NB4 (cell line): ENCODE results near the gene FBXO2.
"Not testable (repeated sequence)": the region's sequence is repeated elsewhere in the genome, so short reads cannot be mapped to it uniquely, and the experiment has no call there.

Experiments
- POLR2A ChIP-seq: IDR thresholded peaks from 2 replicates; pipeline ENCODE4 v1.6.1; 2011; ENCODE audit warnings: mild to moderate bottlenecking; ENCODE audit not compliant: insufficient read length; ENCODE audit errors: extremely low read depth
- TF ChIP-seq, protein P1 (sequence below): IDR thresholded peaks from one replicate; pipeline ENCODE4 v1.5.1; 2012; ENCODE audit warnings: low read depth, low read length
- TF ChIP-seq, protein P2 (sequence below): IDR thresholded peaks from 2 replicates; pipeline ENCODE4 v1.6.1; 2011; ENCODE audit warnings: low read depth, low read length

DNA sequence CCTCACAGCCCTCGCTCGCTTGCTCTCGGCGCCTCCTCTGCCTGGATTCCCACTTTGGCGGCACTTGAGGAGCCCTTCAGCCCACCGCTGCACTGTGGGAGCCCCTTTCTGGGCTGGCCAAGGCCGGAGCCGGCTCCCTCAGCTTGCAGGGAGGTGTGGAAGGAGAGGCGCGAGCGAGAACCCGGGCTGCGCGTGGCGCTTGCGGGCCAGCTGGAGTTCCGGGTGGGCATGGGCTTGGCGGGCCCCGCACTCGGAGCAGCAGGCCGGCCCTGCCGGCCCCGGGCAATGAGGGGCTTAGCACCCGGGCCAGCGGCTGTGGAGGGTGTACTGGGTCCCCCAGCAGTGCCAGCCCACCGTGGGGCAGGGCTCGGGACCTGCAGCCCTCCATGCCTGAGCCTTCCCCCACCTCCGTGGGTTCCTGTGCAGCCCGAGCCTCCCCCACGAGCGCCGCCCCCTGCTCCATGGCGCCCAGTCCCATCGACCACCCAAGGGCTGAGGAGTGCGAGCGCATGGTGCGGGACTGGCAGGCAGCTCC lies 45.6 kb downstream of the FBXO2 start:
- TF ChIP-seq, protein P1, sequence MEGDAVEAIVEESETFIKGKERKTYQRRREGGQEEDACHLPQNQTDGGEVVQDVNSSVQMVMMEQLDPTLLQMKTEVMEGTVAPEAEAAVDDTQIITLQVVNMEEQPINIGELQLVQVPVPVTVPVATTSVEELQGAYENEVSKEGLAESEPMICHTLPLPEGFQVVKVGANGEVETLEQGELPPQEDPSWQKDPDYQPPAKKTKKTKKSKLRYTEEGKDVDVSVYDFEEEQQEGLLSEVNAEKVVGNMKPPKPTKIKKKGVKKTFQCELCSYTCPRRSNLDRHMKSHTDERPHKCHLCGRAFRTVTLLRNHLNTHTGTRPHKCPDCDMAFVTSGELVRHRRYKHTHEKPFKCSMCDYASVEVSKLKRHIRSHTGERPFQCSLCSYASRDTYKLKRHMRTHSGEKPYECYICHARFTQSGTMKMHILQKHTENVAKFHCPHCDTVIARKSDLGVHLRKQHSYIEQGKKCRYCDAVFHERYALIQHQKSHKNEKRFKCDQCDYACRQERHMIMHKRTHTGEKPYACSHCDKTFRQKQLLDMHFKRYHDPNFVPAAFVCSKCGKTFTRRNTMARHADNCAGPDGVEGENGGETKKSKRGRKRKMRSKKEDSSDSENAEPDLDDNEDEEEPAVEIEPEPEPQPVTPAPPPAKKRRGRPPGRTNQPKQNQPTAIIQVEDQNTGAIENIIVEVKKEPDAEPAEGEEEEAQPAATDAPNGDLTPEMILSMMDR, result not testable (repeated sequence)
- TF ChIP-seq POLR2A, result not testable (repeated sequence)
- TF ChIP-seq, protein P2, sequence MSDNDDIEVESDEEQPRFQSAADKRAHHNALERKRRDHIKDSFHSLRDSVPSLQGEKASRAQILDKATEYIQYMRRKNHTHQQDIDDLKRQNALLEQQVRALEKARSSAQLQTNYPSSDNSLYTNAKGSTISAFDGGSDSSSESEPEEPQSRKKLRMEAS, result not testable (repeated sequence)
